ENCODE data around the gene HSD3B7. TPM values are rescaled to one million over a fixed set of nuclear protein-coding genes. Genes with fewer than 3 reads are reported as not detected.

Gene HSD3B7
- total RNA-seq, 2 donors from 2014 or later = 16.4 to 26.8 TPM

GRCh38 chr16:30983289-30983889 lies 1.6 kb upstream of the HSD3B7 start:
- ATAC-seq (ENCODE audit: insufficient number of reproducible peaks, low FRiP score, low read depth) (no peak), DNase-seq (ENCODE audit: low spot score) (no peak)
- Histone ChIP-seq H3K4me1 (ENCODE audit: control insufficient read depth in 1 of 2, low read depth in 2 of 2) (peaks cover 0 to 10% of the 10 kb centered on the region in 2 donors), H3K27me3 (replicated peaks; ENCODE audit: insufficient read depth) (no peaks in the 10 kb centered on the region), H3K4me3 (no peak overlapping the region), H3K36me3 (peaks cover 30% of the 10 kb centered on the region), H3K27ac (no peak overlapping the region), H3K9me3 (no peaks in the 10 kb centered on the region)
- TF ChIP-seq, protein P1, sequence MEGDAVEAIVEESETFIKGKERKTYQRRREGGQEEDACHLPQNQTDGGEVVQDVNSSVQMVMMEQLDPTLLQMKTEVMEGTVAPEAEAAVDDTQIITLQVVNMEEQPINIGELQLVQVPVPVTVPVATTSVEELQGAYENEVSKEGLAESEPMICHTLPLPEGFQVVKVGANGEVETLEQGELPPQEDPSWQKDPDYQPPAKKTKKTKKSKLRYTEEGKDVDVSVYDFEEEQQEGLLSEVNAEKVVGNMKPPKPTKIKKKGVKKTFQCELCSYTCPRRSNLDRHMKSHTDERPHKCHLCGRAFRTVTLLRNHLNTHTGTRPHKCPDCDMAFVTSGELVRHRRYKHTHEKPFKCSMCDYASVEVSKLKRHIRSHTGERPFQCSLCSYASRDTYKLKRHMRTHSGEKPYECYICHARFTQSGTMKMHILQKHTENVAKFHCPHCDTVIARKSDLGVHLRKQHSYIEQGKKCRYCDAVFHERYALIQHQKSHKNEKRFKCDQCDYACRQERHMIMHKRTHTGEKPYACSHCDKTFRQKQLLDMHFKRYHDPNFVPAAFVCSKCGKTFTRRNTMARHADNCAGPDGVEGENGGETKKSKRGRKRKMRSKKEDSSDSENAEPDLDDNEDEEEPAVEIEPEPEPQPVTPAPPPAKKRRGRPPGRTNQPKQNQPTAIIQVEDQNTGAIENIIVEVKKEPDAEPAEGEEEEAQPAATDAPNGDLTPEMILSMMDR (IDR thresholded peaks at IDR 0.05) = no peak

GRCh38 chr16:30983898-30984610 lies 953 bp upstream of the HSD3B7 start:
- no peak for DNase-seq (ENCODE audit: low spot score)
- H3K36me3 ChIP-seq = peaks cover 30% of the 10 kb centered on the region
- H3K4me1 ChIP-seq (ENCODE audit: control insufficient read depth in 1 of 2, low read depth in 2 of 2) = peaks cover 0 to 10% of the 10 kb centered on the region in 2 donors
- H3K4me3 ChIP-seq = no peak overlapping the region
- no peak overlapping the region for H3K27ac ChIP-seq
- TF ChIP-seq, protein P1 (IDR thresholded peaks at IDR 0.05) = no peak
- no peak for ATAC-seq (ENCODE audit: insufficient number of reproducible peaks, low FRiP score, low read depth)
- no peaks in the 10 kb centered on the region for H3K9me3 ChIP-seq
- no peaks in the 10 kb centered on the region for H3K27me3 ChIP-seq (replicated peaks; ENCODE audit: insufficient read depth)

DNA sequence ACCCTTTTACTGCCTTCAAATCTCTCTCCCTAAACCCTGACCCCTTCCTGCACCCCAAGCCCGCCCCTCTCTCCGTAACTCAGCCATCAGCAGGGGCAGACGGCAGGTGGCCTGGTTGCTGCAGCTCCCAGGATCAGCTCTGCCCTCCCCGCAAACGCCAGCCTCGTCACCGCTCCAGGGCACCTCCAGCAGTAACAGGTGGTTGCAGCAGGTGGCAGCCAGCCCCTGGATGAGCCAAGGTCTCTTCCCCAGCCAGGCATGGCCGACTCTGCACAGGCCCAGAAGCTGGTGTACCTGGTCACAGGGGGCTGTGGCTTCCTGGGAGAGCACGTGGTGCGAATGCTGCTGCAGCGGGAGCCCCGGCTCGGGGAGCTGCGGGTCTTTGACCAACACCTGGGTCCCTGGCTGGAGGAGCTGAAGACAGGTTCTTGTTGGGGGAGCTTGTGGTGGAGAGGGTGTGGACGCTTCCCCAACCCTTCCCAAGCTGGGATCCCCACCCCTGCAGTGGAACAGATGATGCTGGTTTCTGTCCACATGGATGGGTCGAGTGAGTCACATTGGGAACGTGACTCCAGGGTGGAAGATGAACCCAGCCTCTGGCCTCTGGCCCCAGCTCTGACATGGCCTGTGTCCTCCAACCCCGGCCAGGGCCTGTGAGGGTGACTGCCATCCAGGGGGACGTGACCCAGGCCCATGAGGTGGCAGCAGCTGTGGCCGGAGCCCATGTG lies 558 bp downstream of the HSD3B7 start:
- TF ChIP-seq, protein P1 (IDR thresholded peaks at IDR 0.05) = no peak
- no peaks in the 10 kb centered on the region for H3K27me3 ChIP-seq (replicated peaks; ENCODE audit: insufficient read depth)
- H3K4me3 ChIP-seq = peak overlapping the region; percentile 60
- peaks cover 0 to 10% of the 10 kb centered on the region in 2 donors for H3K4me1 ChIP-seq (ENCODE audit: control insufficient read depth in 1 of 2, low read depth in 2 of 2)
- H3K9me3 ChIP-seq = no peaks in the 10 kb centered on the region
- ATAC-seq (ENCODE audit: insufficient number of reproducible peaks, low FRiP score, low read depth) (no peak), DNase-seq (ENCODE audit: low spot score) (no peak)
- no peak overlapping the region for H3K27ac ChIP-seq
- peaks cover 17% of the 10 kb centered on the region for H3K36me3 ChIP-seq

DNA sequence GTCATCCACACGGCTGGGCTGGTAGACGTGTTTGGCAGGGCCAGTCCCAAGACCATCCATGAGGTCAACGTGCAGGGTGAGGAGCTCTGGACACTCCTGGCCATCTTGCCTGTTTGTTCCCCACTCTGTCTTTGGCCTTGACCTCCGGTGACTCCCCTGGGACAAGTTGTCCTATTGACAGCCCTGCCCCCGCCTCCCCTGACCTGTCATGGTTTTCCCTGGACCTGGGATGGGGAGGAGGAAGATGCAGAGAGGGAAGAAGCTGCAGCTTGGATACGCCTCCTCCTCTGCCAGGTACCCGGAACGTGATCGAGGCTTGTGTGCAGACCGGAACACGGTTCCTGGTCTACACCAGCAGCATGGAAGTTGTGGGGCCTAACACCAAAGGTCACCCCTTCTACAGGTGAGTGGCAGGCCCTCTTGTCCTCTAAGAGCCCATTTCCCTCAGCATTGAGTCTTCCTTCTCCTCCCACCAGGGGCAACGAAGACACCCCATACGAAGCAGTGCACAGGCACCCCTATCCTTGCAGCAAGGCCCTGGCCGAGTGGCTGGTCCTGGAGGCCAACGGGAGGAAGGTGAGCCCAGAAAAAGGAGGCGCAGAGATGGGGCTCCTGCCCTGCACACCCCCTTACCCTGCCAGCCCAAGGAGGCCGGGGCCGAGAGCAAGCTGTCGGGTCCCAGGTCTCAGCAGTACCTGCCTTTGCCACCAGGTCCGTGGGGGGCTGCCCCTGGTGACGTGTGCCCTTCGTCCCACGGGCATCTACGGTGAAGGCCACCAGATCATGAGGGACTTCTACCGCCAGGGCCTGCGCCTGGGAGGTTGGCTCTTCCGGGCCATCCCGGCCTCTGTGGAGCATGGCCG lies 1.4 kb downstream of the HSD3B7 start:
- no peak overlapping the region for H3K4me3 ChIP-seq
- no peaks in the 10 kb centered on the region for H3K9me3 ChIP-seq
- ATAC-seq (ENCODE audit: insufficient number of reproducible peaks, low FRiP score, low read depth) (no peak), DNase-seq (ENCODE audit: low spot score) (no peak)
- TF ChIP-seq, protein P1 (IDR thresholded peaks at IDR 0.05) = no peak
- peaks cover 0 to 10% of the 10 kb centered on the region in 2 donors for H3K4me1 ChIP-seq (ENCODE audit: control insufficient read depth in 1 of 2, low read depth in 2 of 2)
- H3K27me3 ChIP-seq (replicated peaks; ENCODE audit: insufficient read depth) = no peaks in the 10 kb centered on the region
- H3K27ac ChIP-seq = no peak overlapping the region
- peaks cover 10% of the 10 kb centered on the region for H3K36me3 ChIP-seq

Data from thoracic aorta (tissue), 2 donors.